ENCODE measurements around the gene SLC26A11. TPM values are rescaled to one million over a fixed set of nuclear protein-coding genes. Genes with fewer than 3 reads are reported as not detected.

Gene SLC26A11
- total and polyA plus RNA-seq, 2 donors (not counting 1 experiment from before 2014, with no cell fraction given): 10.1 to 31.4 TPM

DNA sequence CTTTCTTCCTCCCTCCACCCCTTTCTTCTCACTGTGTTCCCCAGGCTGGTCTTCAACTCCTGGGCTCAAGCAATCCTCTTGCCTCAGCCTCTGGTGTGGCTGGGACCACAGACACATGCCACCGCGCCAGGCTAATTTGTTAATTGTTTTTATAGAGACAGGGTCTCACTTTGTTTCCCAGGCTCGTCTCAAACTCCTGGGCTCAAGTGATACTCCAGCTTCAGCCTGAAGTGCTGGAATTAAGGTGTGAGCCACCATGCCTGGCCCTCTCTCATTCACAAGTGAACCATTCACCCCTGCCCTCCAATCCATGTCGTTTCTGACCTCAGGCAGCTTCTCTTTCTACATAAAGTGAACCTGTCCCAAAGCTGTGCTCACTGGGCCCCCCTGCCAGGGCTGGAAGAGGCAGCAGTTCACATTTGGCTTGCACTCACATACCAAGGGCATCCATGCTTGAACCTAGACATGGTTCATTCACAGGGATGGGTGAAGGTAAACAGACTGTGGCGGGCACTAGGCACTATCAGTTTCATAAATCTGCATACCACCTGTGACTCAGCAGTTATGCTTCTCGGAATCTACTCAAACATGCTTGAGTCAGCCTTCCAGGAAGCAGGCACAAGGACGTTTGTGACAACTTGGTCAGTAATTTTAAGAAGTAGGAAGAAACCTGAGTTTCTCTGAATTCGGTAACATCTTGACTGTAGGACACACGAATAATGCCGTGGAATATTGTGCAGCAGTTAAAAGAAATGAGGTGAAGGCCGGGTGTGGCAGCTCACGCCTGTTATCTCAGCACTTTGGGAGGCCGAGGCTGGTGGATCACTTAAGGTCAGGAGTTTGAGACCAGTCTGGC lies 34.4 kb downstream of the SLC26A11 start:
- peak overlapping the region; percentile 24 for H3K4me2 ChIP-seq (replicated peaks; ENCODE audit: low read depth, low read length, poor library complexity, severe bottlenecking)
- TF ChIP-seq, protein P1, sequence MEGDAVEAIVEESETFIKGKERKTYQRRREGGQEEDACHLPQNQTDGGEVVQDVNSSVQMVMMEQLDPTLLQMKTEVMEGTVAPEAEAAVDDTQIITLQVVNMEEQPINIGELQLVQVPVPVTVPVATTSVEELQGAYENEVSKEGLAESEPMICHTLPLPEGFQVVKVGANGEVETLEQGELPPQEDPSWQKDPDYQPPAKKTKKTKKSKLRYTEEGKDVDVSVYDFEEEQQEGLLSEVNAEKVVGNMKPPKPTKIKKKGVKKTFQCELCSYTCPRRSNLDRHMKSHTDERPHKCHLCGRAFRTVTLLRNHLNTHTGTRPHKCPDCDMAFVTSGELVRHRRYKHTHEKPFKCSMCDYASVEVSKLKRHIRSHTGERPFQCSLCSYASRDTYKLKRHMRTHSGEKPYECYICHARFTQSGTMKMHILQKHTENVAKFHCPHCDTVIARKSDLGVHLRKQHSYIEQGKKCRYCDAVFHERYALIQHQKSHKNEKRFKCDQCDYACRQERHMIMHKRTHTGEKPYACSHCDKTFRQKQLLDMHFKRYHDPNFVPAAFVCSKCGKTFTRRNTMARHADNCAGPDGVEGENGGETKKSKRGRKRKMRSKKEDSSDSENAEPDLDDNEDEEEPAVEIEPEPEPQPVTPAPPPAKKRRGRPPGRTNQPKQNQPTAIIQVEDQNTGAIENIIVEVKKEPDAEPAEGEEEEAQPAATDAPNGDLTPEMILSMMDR (IDR thresholded peaks at IDR 0.05): no peak
- TF ChIP-seq EZH2 (IDR thresholded peaks at IDR 0.05; ENCODE audit: borderline replicate concordance, insufficient read depth, low read depth, low read length, poor library complexity, severe bottlenecking): no peak
- no peaks in the 10 kb centered on the region for H4K20me1 ChIP-seq (ENCODE audit: control insufficient read depth, insufficient read depth, low read length, poor library complexity, severe bottlenecking)
- no peaks in the 10 kb centered on the region for H3K27me3 ChIP-seq (replicated peaks in 1 of 4; ENCODE audit: control extremely low read depth in 1 of 4, control insufficient read depth in 3 of 4, insufficient read depth in 4 of 4, low read length in 3 of 4)
- no peaks in the 10 kb centered on the region for H3K27me3 Mint-ChIP-seq
- peak; percentile 68 for DNase-seq
- WGBS (ENCODE audit: insufficient coverage): 42% methylated on average over 10 of the region's 13 CpGs
- peak overlapping the region; percentile 26 for H3K4me3 Mint-ChIP-seq
- peaks cover 6 to 11% of the 10 kb centered on the region in 2 donors for H3K4me1 ChIP-seq (ENCODE audit: control insufficient read depth in 2 of 2, insufficient read depth in 2 of 2, low read length in 2 of 2)
- ATAC-seq (ENCODE audit: low read depth): peak; percentile 56
- ChIA-PET CTCF (interaction anchor here (0.7 to 5.7 kb wide), 3 partner anchors 32 to 58 kb away, joined by 3 to 55 read pairs (median 3); no protein-coding TSS in a partner anchor), POLR2A (interaction anchor here (0.6 to 1.1 kb wide), 2 partner anchors 10 to 52 kb away, joined by 3 to 8 read pairs; no protein-coding TSS in a partner anchor)
- H3K4me3 ChIP-seq (ENCODE audit: control extremely low read depth in 1 of 5, extremely low read depth in 1 of 5, insufficient read depth in 1 of 5, low read depth in 2 of 5, low read length in 4 of 5): no peak overlapping the region
- H3K9me3 ChIP-seq (ENCODE audit: control extremely low read depth in 1 of 3, control insufficient read depth in 2 of 3, insufficient read depth in 1 of 3, low read length in 2 of 3): no peaks in the 10 kb centered on the region
- no peak overlapping the region for H3K9ac ChIP-seq (ENCODE audit: low read length)
- H3K79me2 ChIP-seq (ENCODE audit: control insufficient read depth, insufficient read depth, low read length): no peaks in the 10 kb centered on the region
- H3K27ac ChIP-seq (ENCODE audit: low read length in 2 of 2): no peak overlapping the region
- H2AFZ ChIP-seq (ENCODE audit: insufficient read depth, low read depth, low read length, poor library complexity, severe bottlenecking): no peak overlapping the region
- no peaks in the 10 kb centered on the region for H3K9me3 Mint-ChIP-seq (ENCODE audit: insufficient read depth)
- peak overlapping the region; percentile 61 for H3K27ac Mint-ChIP-seq
- intact Hi-C loops (cut with micrococcal nuclease): loop anchor here (1.0 to 5.0 kb wide), 2 partner anchors 9 to 172 kb away; no protein-coding TSS in a partner anchor
- no peaks in the 10 kb centered on the region for H3K36me3 ChIP-seq (replicated peaks in 1 of 2; ENCODE audit: control extremely low read depth in 1 of 2, control insufficient read depth in 1 of 2, extremely low read depth in 1 of 2, insufficient read depth in 2 of 2, low read length in 1 of 2)
- peaks cover 27% of the 10 kb centered on the region for H3K4me1 Mint-ChIP-seq

DNA sequence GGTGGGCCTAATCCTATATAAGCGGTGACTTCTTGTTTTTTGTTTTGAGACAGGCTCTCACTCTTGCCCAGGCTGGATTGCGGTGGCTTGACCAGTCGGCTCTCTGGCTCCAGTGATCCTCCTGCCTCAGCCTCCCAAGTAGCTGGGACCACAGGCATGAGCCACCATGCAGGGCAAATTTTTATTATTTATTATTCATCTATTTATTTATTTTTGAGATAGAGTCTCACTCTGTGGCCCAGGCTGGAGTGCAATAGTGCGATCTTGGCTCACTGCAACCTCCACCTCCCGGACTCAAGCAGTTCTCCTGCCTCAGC lies 35.8 kb downstream of the SLC26A11 start:
- Histone ChIP-seq H3K36me3 (replicated peaks in 1 of 2; ENCODE audit: control extremely low read depth in 1 of 2, control insufficient read depth in 1 of 2, extremely low read depth in 1 of 2, insufficient read depth in 2 of 2, low read length in 1 of 2) (no peaks in the 10 kb centered on the region), H4K20me1 (ENCODE audit: control insufficient read depth, insufficient read depth, low read length, poor library complexity, severe bottlenecking) (no peaks in the 10 kb centered on the region), H3K79me2 (ENCODE audit: control insufficient read depth, insufficient read depth, low read length) (no peaks in the 10 kb centered on the region), H3K4me2 (replicated peaks; ENCODE audit: low read depth, low read length, poor library complexity, severe bottlenecking) (no peak overlapping the region), H3K9me3 (ENCODE audit: control extremely low read depth in 1 of 3, control insufficient read depth in 2 of 3, insufficient read depth in 1 of 3, low read length in 2 of 3) (no peaks in the 10 kb centered on the region), H2AFZ (ENCODE audit: insufficient read depth, low read depth, low read length, poor library complexity, severe bottlenecking) (no peak overlapping the region), H3K27ac (ENCODE audit: low read length in 2 of 2) (no peak overlapping the region), H3K9ac (ENCODE audit: low read length) (no peak overlapping the region), H3K4me1 (ENCODE audit: control insufficient read depth in 2 of 2, insufficient read depth in 2 of 2, low read length in 2 of 2) (peaks cover 9 to 15% of the 10 kb centered on the region in 2 donors), H3K27me3 (replicated peaks in 1 of 4; ENCODE audit: control extremely low read depth in 1 of 4, control insufficient read depth in 3 of 4, insufficient read depth in 4 of 4, low read length in 3 of 4) (no peaks in the 10 kb centered on the region), H3K4me3 (ENCODE audit: control extremely low read depth in 1 of 5, extremely low read depth in 1 of 5, insufficient read depth in 1 of 5, low read depth in 2 of 5, low read length in 4 of 5) (no peak overlapping the region)
- ChIA-PET CTCF (interaction anchor here (5.7 kb wide), 1 partner anchor 60 kb away, joined by 55 read pairs; no protein-coding TSS in a partner anchor), POLR2A (no interaction called here)
- WGBS (ENCODE audit: insufficient coverage): 65% methylated on average over 3 of the region's 5 CpGs
- ATAC-seq (ENCODE audit: low read depth): no peak
- no peak overlapping the region for H3K4me3 Mint-ChIP-seq
- H3K27ac Mint-ChIP-seq: no peak overlapping the region
- no peaks in the 10 kb centered on the region for H3K27me3 Mint-ChIP-seq
- intact Hi-C loops (cut with micrococcal nuclease): no loop called here
- H3K9me3 Mint-ChIP-seq (ENCODE audit: insufficient read depth): no peaks in the 10 kb centered on the region
- DNase-seq: no peak
- TF ChIP-seq, protein P1 (IDR thresholded peaks at IDR 0.05): no peak
- no peak for TF ChIP-seq EZH2 (IDR thresholded peaks at IDR 0.05; ENCODE audit: borderline replicate concordance, insufficient read depth, low read depth, low read length, poor library complexity, severe bottlenecking)
- H3K4me1 Mint-ChIP-seq: peaks cover 30% of the 10 kb centered on the region
